HEK293 (cell line): ENCODE data around the gene CRIP2.
A peak's percentile ranks its signal among the peaks of the same experiment; 100 is the strongest.

Experiments used
- CTCF ChIA-PET: fragments of 350-600 bp; formaldehyde crosslinking; extraction: SDS; loops from one replicate; lab custom pipeline; 2021; ENCODE audit warnings: antibody characterized with exemption; lab: Yijun Ruan, JAX
- POLR2A ChIA-PET: fragments of 300-600 bp; formaldehyde crosslinking; extraction: SDS; loops from one replicate; lab custom pipeline; 2020; ENCODE audit warnings: antibody characterized with exemption, inconsistent platforms; lab: Yijun Ruan, JAX
- H3K27ac ChIP-seq: fragments of 200-500 bp; sonication (Bioruptor generic); 2 replicates; pipeline ENCODE4 v1.5.1; 2014; ENCODE audit warnings: low read depth, low read length, control low read depth, inconsistent platforms; ENCODE audit errors: extremely low read depth
- H3K36me3 ChIP-seq, 2 experiments: fragments of 200-500 bp in 1 of 2; sonication (Bioruptor generic) in 1 of 2; 1 replicate in 1 of 2; 2 replicates in 1 of 2; pipeline ENCODE4 v1.5.1; 2014 to 2017; ENCODE audit warnings: inconsistent platforms in 2 of 2, low read length in 2 of 2; ENCODE audit not compliant: control insufficient read depth in 2 of 2, insufficient read depth in 1 of 2
- H3K4me1 ChIP-seq: fragments of 200-500 bp; sonication (Bioruptor generic); 2 replicates; pipeline ENCODE4 v1.5.1; 2014; ENCODE audit warnings: mild to moderate bottlenecking, low read length, inconsistent platforms; ENCODE audit not compliant: control insufficient read depth, insufficient read depth
- H3K4me3 ChIP-seq: 2 replicates; pipeline ENCODE4 v1.5.1; 2011; ENCODE audit warnings: low read depth, mild to moderate bottlenecking, control low read depth, low read length, moderate library complexity
- H3K9me3 ChIP-seq: fragments of 200-500 bp; sonication (Bioruptor generic); 2 replicates; pipeline ENCODE4 v1.5.1; 2014; ENCODE audit warnings: low read depth, low read length, inconsistent platforms; ENCODE audit not compliant: control insufficient read depth, insufficient read depth
- BCL11A ChIP-seq: fragments of 450-650 bp; formaldehyde crosslinking; IDR thresholded peaks from 2 replicates; pipeline ENCODE4 v1.5.1; 2016; ENCODE audit warnings: low read depth, missing biosample characterization, missing genetic modification characterization
- GLIS2 ChIP-seq: fragments of 450-650 bp; formaldehyde crosslinking; IDR thresholded peaks from 2 replicates; pipeline ENCODE4 v1.5.1; 2016; ENCODE audit warnings: missing biosample characterization, missing genetic modification characterization
- IKZF3 ChIP-seq: fragments of 450-650 bp; IDR thresholded peaks from 2 replicates; pipeline ENCODE4 v1.5.0; 2018; ENCODE audit warnings: missing biosample characterization, mild to moderate bottlenecking, missing genetic modification characterization, moderate library complexity
- KLF1 ChIP-seq: fragments of 450-650 bp; formaldehyde crosslinking; IDR thresholded peaks from 2 replicates; pipeline ENCODE4 v1.5.1; 2016; ENCODE audit warnings: missing biosample characterization, missing genetic modification characterization
- PRDM6 ChIP-seq: fragments of 450-650 bp; formaldehyde crosslinking; IDR thresholded peaks from 2 replicates; pipeline ENCODE4 v1.5.1; 2017; ENCODE audit warnings: missing biosample characterization, missing genetic modification characterization
- SETDB1 ChIP-seq: IDR thresholded peaks from one replicate; pipeline ENCODE4 v1.6.1; 2017; ENCODE audit warnings: mild to moderate bottlenecking, low read length, moderate library complexity, mixed read lengths; ENCODE audit not compliant: insufficient read length
- SP2 ChIP-seq: fragments of 450-650 bp; formaldehyde crosslinking; IDR thresholded peaks from 2 replicates; pipeline ENCODE4 v1.5.1; 2016; ENCODE audit warnings: missing biosample characterization, missing genetic modification characterization
- ZBTB8A ChIP-seq: fragments of 450-650 bp; formaldehyde crosslinking; IDR thresholded peaks from 2 replicates; pipeline ENCODE4 v1.5.1; 2016; ENCODE audit warnings: missing biosample characterization, missing genetic modification characterization
- ZNF132 ChIP-seq: fragments of 450-650 bp; formaldehyde crosslinking; IDR thresholded peaks from 2 replicates; pipeline ENCODE4 v1.5.1; 2017; ENCODE audit warnings: missing biosample characterization, missing genetic modification characterization, borderline replicate concordance
- ZNF133 ChIP-seq: fragments of 450-650 bp; formaldehyde crosslinking; IDR thresholded peaks from 2 replicates; pipeline ENCODE4 v1.5.1; 2016; ENCODE audit warnings: missing biosample characterization, missing genetic modification characterization
- ZNF184 ChIP-seq: fragments of 450-650 bp; IDR thresholded peaks from 2 replicates; pipeline ENCODE4 v1.5.1; 2018; ENCODE audit warnings: missing biosample characterization, mild to moderate bottlenecking, missing genetic modification characterization
- ZNF19 ChIP-seq: fragments of 450-650 bp; formaldehyde crosslinking; IDR thresholded peaks from 2 replicates; pipeline ENCODE4; 2016; ENCODE audit warnings: missing biosample characterization, missing genetic modification characterization, low read depth
- ZNF214 ChIP-seq: fragments of 450-650 bp; formaldehyde crosslinking; IDR thresholded peaks from 2 replicates; pipeline ENCODE4 v1.5.1; 2017; ENCODE audit warnings: missing biosample characterization, mild to moderate bottlenecking, missing genetic modification characterization, borderline replicate concordance
- ZNF311 ChIP-seq: fragments of 450-650 bp; formaldehyde crosslinking; IDR thresholded peaks from 2 replicates; pipeline ENCODE4 v1.5.1; 2017; ENCODE audit warnings: missing biosample characterization, missing genetic modification characterization, borderline replicate concordance
- ZNF335 ChIP-seq: fragments of 450-650 bp; formaldehyde crosslinking; conservative IDR thresholded peaks from 2 replicates; pipeline ENCODE4 v1.5.1; 2016; ENCODE audit warnings: missing biosample characterization, missing genetic modification characterization
- ZNF354C ChIP-seq: fragments of 450-650 bp; formaldehyde crosslinking; IDR thresholded peaks from 2 replicates; pipeline ENCODE4 v1.5.1; 2016; ENCODE audit warnings: missing biosample characterization, missing genetic modification characterization, low read depth, borderline replicate concordance
- ZNF391 ChIP-seq: fragments of 450-650 bp; formaldehyde crosslinking; IDR thresholded peaks from 2 replicates; pipeline ENCODE4 v1.5.1; 2016; ENCODE audit warnings: low read depth, missing biosample characterization, missing genetic modification characterization, borderline replicate concordance
- ZNF529 ChIP-seq: fragments of 450-650 bp; formaldehyde crosslinking; IDR thresholded peaks from 2 replicates; pipeline ENCODE4 v1.5.1; 2017; ENCODE audit warnings: missing genetic modification characterization, missing biosample characterization; ENCODE audit not compliant: insufficient replicate concordance
- ZNF544 ChIP-seq: fragments of 450-650 bp; formaldehyde crosslinking; IDR thresholded peaks from 2 replicates; pipeline ENCODE4 v1.5.0; 2017; ENCODE audit warnings: missing biosample characterization, missing genetic modification characterization
- ZNF549 ChIP-seq: fragments of 450-650 bp; IDR thresholded peaks from 2 replicates; pipeline ENCODE4 v1.5.1; 2018; ENCODE audit warnings: missing biosample characterization, missing genetic modification characterization, mild to moderate bottlenecking, inconsistent platforms, moderate library complexity
- ZNF555 ChIP-seq: fragments of 450-650 bp; formaldehyde crosslinking; conservative IDR thresholded peaks from 2 replicates; pipeline ENCODE4 v1.5.1; 2017; ENCODE audit warnings: missing biosample characterization, mild to moderate bottlenecking, missing genetic modification characterization, inconsistent platforms
- ZNF571 ChIP-seq: fragments of 450-650 bp; formaldehyde crosslinking; IDR thresholded peaks from 2 replicates; pipeline ENCODE4 v1.5.0; 2017; ENCODE audit warnings: missing biosample characterization, missing genetic modification characterization
- ZNF692 ChIP-seq: fragments of 450-650 bp; formaldehyde crosslinking; IDR thresholded peaks from 2 replicates; pipeline ENCODE4 v1.5.1; 2016; ENCODE audit warnings: missing biosample characterization, missing genetic modification characterization
- ZNF837 ChIP-seq: fragments of 450-650 bp; formaldehyde crosslinking; IDR thresholded peaks from 2 replicates; pipeline ENCODE4 v1.5.1; 2016; ENCODE audit warnings: missing biosample characterization, missing genetic modification characterization
- ZSCAN23 ChIP-seq: fragments of 450-650 bp; formaldehyde crosslinking; IDR thresholded peaks from 2 replicates; pipeline ENCODE4 v1.5.1; 2016; ENCODE audit warnings: missing biosample characterization, missing genetic modification characterization
- TF ChIP-seq, protein P1 (sequence below): IDR thresholded peaks from 2 replicates; pipeline ENCODE4 v1.6.1; 2011; ENCODE audit warnings: mild to moderate bottlenecking, low read depth, low read length, borderline replicate concordance

Gene CRIP2

DNA sequence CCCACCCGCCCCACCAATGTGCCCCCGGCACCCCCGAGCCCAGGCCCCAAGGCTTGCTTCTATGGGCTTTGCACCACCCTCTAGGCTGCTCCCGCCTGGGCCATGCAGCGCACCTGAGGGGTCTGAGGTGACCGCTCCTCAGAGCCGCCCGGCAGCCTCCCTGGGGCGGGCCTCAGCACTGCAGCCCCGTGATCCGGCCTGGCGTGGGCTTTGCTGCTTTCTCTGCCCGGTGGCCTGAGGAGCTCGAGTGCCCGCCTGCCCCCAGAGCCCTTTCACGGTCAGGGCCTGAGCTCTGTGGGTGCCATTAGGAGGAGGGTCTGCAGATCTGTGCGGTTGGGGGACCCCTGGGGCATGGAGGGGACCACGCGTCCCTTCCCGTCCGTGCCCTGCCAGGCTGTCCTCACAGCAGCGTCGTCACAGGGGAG is 48.8 kb upstream of the CRIP2 start:
- ChIA-PET POLR2A (interaction anchor here (0.7 kb wide), 1 partner anchor 17 kb away, joined by 5 read pairs; no protein-coding TSS in a partner anchor), CTCF (interaction anchor here (0.9 kb wide), 1 partner anchor 55 kb away, joined by 3 read pairs; no protein-coding TSS in a partner anchor)
- TF ChIP-seq BCL11A (tag by site-specific recombination) (no peak), GLIS2 (tag by site-specific recombination) (no peak), ZNF549 (tag by site-specific recombination) (no peak), IKZF3 (tag by site-specific recombination) (no peak)
- Histone ChIP-seq H3K27ac (no peak overlapping the region), H3K4me3 (no peak overlapping the region), H3K36me3 (peaks cover 18 to 70% of the 10 kb centered on the region in 2 experiments; a peak in 2 of 3 replicates), H3K4me1 (peaks cover 10% of the 10 kb centered on the region), H3K9me3 (no peaks in the 10 kb centered on the region; the same call in 1 of the 2 replicates)

DNA sequence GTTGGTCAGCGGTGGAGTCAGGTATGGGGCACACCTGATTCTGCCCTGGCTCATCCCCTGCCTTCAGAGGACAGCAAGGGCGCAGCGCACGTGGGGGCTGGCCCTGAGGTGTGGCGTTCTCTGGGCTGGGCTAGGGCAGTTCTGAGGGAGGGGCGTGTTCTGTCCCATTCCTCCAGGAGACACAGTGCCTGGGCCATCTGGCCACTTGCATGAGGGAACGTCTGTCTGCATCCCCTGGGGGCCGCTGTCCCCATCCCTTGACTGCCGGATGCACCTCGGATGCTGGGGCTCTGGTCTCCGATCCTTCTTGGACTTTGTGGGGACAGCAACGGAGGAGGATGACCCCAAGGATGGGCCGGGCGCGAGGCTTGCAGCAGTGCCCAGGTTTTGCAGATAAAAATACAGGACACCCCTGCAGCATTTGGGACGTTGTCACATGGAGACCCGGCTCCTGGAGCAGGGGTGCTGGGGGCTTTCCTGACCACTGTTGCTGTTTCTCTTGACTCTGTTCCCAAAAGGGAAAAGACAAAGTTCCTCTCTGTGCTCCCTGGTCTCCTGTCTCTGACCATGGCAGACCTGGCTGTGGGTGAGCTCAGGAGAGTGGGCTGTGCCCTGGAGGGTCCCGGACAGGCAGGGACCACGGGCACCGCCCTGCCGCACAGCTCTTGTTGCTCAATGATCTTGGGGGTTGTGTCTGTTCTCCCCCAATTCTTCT is 48.0 kb upstream of the CRIP2 start:
- TF ChIP-seq ZNF391 (tag by site-specific recombination) = no peak
- TF ChIP-seq ZNF544 = no peak
- TF ChIP-seq ZNF214 (tag by site-specific recombination) = no peak
- no peak for TF ChIP-seq ZNF19 (tag by site-specific recombination)
- TF ChIP-seq ZNF132 (tag by site-specific recombination) = no peak
- H3K9me3 ChIP-seq = no peaks in the 10 kb centered on the region; the same call in 1 of the 2 replicates
- H3K4me1 ChIP-seq = peaks cover 7% of the 10 kb centered on the region
- H3K27ac ChIP-seq = no peak overlapping the region
- peaks cover 19 to 71% of the 10 kb centered on the region in 2 experiments; a peak in 2 of 3 replicates for H3K36me3 ChIP-seq
- no peak overlapping the region for H3K4me3 ChIP-seq
- ChIA-PET CTCF (no interaction called here), POLR2A (interaction anchor here (0.7 kb wide), 1 partner anchor 18 kb away, joined by 5 read pairs; no protein-coding TSS in a partner anchor)

DNA sequence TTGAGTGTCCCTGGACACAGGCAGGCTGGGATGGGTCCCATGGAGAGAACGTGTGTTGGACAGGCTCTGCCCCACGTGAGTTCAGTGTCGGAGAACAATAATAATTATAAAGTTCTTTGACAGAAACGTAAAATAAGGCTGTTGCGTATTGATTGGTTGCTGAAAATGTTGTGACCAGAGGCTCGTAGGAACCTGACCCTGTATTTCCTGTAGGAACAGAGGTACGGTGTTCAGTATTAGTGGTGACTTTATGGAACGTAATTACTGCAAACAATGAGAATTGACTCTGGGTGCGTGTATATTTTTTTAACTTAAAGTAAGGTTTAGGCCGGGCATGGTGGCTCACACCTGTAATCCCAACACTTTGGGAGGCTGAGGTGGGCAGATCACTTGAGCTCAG is 47.2 kb upstream of the CRIP2 start:
- ChIA-PET POLR2A (no interaction called here), CTCF (no interaction called here)
- Histone ChIP-seq H3K36me3 (peaks cover 21 to 63% of the 10 kb centered on the region in 2 experiments; a peak in 2 of 3 replicates), H3K27ac (no peak overlapping the region), H3K9me3 (no peaks in the 10 kb centered on the region; the same call in 1 of the 2 replicates), H3K4me3 (no peak overlapping the region), H3K4me1 (peaks cover 4% of the 10 kb centered on the region; the same call in 1 of the 2 replicates)
- no peak for TF ChIP-seq ZNF132 (tag by site-specific recombination)
- no peak for TF ChIP-seq ZNF692 (tag by site-specific recombination)
- no peak for TF ChIP-seq PRDM6 (tag by site-specific recombination)
- no peak for TF ChIP-seq ZNF837
- peak; percentile 53 for TF ChIP-seq SETDB1
- no peak for TF ChIP-seq ZBTB8A
- no peak for TF ChIP-seq KLF1 (tag by site-specific recombination)
- no peak for TF ChIP-seq ZNF529
- TF ChIP-seq ZNF214 (tag by site-specific recombination) = no peak
- TF ChIP-seq ZNF555 (tag by site-specific recombination) = peak; percentile 75
- no peak for TF ChIP-seq ZSCAN23
- no peak for TF ChIP-seq ZNF571 (tag by site-specific recombination)
- TF ChIP-seq ZNF133 (tag by site-specific recombination) = 0 out of 2 replicates have a peak, but pooled peaks have one; percentile 33
- TF ChIP-seq ZNF311 (tag by site-specific recombination) = no peak
- TF ChIP-seq, protein P1, sequence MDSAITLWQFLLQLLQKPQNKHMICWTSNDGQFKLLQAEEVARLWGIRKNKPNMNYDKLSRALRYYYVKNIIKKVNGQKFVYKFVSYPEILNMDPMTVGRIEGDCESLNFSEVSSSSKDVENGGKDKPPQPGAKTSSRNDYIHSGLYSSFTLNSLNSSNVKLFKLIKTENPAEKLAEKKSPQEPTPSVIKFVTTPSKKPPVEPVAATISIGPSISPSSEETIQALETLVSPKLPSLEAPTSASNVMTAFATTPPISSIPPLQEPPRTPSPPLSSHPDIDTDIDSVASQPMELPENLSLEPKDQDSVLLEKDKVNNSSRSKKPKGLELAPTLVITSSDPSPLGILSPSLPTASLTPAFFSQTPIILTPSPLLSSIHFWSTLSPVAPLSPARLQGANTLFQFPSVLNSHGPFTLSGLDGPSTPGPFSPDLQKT = no peak
- no peak for TF ChIP-seq SP2
- no peak for TF ChIP-seq IKZF3 (tag by site-specific recombination)
- TF ChIP-seq ZNF335 (tag by site-specific recombination) = no peak
- TF ChIP-seq ZNF354C = no peak
- TF ChIP-seq ZNF184 (tag by site-specific recombination) = no peak
